A673 (cell line): ENCODE measurements around the gene IFT20. TPM values are rescaled to one million over a fixed set of nuclear protein-coding genes. Genes with fewer than 3 reads are reported as not detected.
"Not testable (repeated sequence)": the region's sequence is repeated elsewhere in the genome, so short reads cannot be mapped to it uniquely, and the experiment has no call there.

Experiments
- BruUV-seq: library from RNA; stranded (reverse); fragments of 400-500 nt; replicated peaks from 2 replicates; lab custom pipeline; 2021; lab: Mats Ljungman, UMichigan
- CTCF ChIA-PET: fragments of 300-600 bp; sonication (Branson Sonifier 250); formaldehyde crosslinking; loops from one replicate; lab custom pipeline; 2022; ENCODE audit warnings: antibody characterized with exemption; lab: Charles Lee
- POLR2A ChIA-PET: fragments of 300-600 bp; sonication (Branson Sonifier 250); formaldehyde crosslinking; loops from one replicate; lab custom pipeline; 2022; ENCODE audit warnings: antibody characterized with exemption; ENCODE audit not compliant: low non-redundant PET; lab: Charles Lee
- DNase-seq: peaks from one replicate; pipeline ENCODE4 v3.0.0-alpha.2; 2015; ENCODE audit warnings: low spot score
- H3K27ac ChIP-seq: fragments of 200-600 bp; sonication (generic); 2 replicates; pipeline ENCODE4 v1.5.1; 2016; ENCODE audit warnings: mixed run types, low read depth, mild to moderate bottlenecking, mixed read lengths, antibody characterized with exemption, low read length; ENCODE audit not compliant: poor library complexity, severe bottlenecking
- H3K27me3 ChIP-seq: fragments of 200-600 bp; sonication (generic); replicated peaks from 2 replicates; pipeline ENCODE4 v1.6.1; 2017; ENCODE audit warnings: mixed run types, low read depth, mild to moderate bottlenecking, mixed read lengths, antibody characterized with exemption, low read length; ENCODE audit not compliant: insufficient read depth, poor library complexity
- H3K36me3 ChIP-seq: fragments of 200-600 bp; sonication (generic); 2 replicates; pipeline ENCODE4 v1.6.1; 2016; ENCODE audit warnings: mixed run types, mild to moderate bottlenecking, mixed read lengths, antibody characterized with exemption, low read length; ENCODE audit not compliant: insufficient read depth, poor library complexity, severe bottlenecking
- H3K4me1 ChIP-seq: fragments of 200-600 bp; sonication (generic); 2 replicates; pipeline ENCODE4 v1.6.1; 2017; ENCODE audit warnings: mixed run types, mild to moderate bottlenecking, mixed read lengths, antibody characterized with exemption, low read length; ENCODE audit not compliant: insufficient read depth, poor library complexity, severe bottlenecking
- H3K4me3 ChIP-seq: fragments of 200-600 bp; sonication (generic); 2 replicates; pipeline ENCODE4 v1.5.1; 2016; ENCODE audit warnings: low read depth, mixed run types, mild to moderate bottlenecking, mixed read lengths, low read length; ENCODE audit not compliant: poor library complexity, severe bottlenecking
- H3K9me3 ChIP-seq: fragments of 200-600 bp; sonication (generic); 2 replicates; pipeline ENCODE4 v1.6.1; 2016; ENCODE audit warnings: mixed run types, low read depth, mild to moderate bottlenecking, mixed read lengths, antibody characterized with exemption, low read length; ENCODE audit not compliant: poor library complexity, severe bottlenecking
- EZH2 ChIP-seq: fragments of 200-600 bp; sonication (generic); IDR thresholded peaks from 2 replicates; pipeline ENCODE4 v1.6.1; 2017; ENCODE audit warnings: borderline replicate concordance, low read depth, mild to moderate bottlenecking, mixed read lengths, antibody characterized with exemption, low read length; ENCODE audit not compliant: poor library complexity, severe bottlenecking
- intact Hi-C: fragments of 100-400 bp; cut with micrococcal nuclease; formaldehyde crosslinking; loops from one replicate; pipeline ENCODE4 v1.10.0; 2022; ENCODE audit not compliant: unreplicated experiment
- total RNA-seq: library from RNA; stranded (reverse); gene quantifications from 2 replicates; pipeline ENCODE4 v1.2.3, GENCODE V29; 2021
- TF ChIP-seq, protein P1 (sequence below): fragments of 300-800, 200-600 bp; sonication (generic); conservative IDR thresholded peaks from 2 replicates; pipeline ENCODE4 v1.5.1; 2017; ENCODE audit warnings: low read depth, mild to moderate bottlenecking, antibody characterized with exemption, low read length, moderate library complexity, mixed read lengths

IFT20 gene
- total RNA-seq, 1 experiment from 2014 or later = 21.5 TPM

DNA sequence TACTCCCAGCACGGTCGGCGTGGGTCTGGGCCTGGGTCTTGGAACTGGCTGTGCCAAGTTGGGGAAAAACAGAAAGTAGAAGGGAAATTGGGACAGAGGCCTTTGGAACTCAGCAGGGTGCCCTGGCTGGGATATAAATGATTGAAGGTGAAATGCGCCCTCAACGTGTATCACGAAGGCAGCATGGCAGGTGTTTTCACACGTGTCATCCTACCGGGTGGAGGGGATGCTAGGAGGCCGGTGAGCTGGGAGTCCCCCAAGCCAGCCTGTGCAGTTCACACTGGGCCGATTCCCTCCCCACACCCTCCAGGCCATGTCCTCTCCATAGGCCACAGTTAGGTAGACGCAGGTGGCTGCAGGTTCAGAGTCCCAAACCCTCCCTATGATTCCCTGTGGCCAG is 6.2 kb upstream of the IFT20 start:
- BruUV-seq = no TSS peak
- ChIA-PET POLR2A (no interaction called here), CTCF (no interaction called here)
- no peak overlapping the region for H3K27ac ChIP-seq
- no peak overlapping the region for H3K4me3 ChIP-seq
- TF ChIP-seq, protein P1, sequence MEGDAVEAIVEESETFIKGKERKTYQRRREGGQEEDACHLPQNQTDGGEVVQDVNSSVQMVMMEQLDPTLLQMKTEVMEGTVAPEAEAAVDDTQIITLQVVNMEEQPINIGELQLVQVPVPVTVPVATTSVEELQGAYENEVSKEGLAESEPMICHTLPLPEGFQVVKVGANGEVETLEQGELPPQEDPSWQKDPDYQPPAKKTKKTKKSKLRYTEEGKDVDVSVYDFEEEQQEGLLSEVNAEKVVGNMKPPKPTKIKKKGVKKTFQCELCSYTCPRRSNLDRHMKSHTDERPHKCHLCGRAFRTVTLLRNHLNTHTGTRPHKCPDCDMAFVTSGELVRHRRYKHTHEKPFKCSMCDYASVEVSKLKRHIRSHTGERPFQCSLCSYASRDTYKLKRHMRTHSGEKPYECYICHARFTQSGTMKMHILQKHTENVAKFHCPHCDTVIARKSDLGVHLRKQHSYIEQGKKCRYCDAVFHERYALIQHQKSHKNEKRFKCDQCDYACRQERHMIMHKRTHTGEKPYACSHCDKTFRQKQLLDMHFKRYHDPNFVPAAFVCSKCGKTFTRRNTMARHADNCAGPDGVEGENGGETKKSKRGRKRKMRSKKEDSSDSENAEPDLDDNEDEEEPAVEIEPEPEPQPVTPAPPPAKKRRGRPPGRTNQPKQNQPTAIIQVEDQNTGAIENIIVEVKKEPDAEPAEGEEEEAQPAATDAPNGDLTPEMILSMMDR = no peak
- TF ChIP-seq EZH2 = no peak
- intact Hi-C loops = no loop called here
- DNase-seq = no peak
- H3K27me3 ChIP-seq = no peaks in the 10 kb centered on the region
- no peaks in the 10 kb centered on the region for H3K9me3 ChIP-seq
- H3K36me3 ChIP-seq = peaks cover 42% of the 10 kb centered on the region
- H3K4me1 ChIP-seq = peaks cover 4% of the 10 kb centered on the region

DNA sequence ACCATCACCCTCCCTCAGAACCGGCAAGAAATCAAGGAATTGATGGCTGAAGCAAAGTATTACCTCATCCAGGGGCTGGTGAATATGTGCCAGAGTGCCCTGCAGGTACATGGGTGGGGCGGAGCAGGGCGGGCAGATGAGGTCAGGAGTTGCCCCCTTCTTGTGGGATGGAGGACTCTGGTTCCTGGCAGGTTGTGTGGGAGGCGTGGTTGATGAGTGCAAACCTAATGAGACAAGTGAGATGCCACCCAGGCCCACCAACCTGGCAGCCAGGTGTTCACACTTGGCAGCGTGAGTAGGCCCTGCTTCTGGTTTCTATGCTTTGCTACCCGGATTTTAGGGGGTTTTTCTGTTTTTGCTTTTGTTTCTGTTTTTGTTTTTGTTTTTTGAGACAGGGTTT is 5.1 kb upstream of the IFT20 start:
- TF ChIP-seq, protein P1 = no peak
- TF ChIP-seq EZH2 = no peak
- no peak for DNase-seq
- peaks cover 33% of the 10 kb centered on the region for H3K36me3 ChIP-seq
- no peak overlapping the region for H3K4me3 ChIP-seq
- peaks cover 6% of the 10 kb centered on the region for H3K4me1 ChIP-seq
- H3K27ac ChIP-seq = no peak overlapping the region
- H3K9me3 ChIP-seq = no peaks in the 10 kb centered on the region
- no peaks in the 10 kb centered on the region for H3K27me3 ChIP-seq
- POLR2A ChIA-PET = no interaction called here
- intact Hi-C loops = no loop called here
- CTCF ChIA-PET = no interaction called here
- BruUV-seq = no TSS peak

DNA sequence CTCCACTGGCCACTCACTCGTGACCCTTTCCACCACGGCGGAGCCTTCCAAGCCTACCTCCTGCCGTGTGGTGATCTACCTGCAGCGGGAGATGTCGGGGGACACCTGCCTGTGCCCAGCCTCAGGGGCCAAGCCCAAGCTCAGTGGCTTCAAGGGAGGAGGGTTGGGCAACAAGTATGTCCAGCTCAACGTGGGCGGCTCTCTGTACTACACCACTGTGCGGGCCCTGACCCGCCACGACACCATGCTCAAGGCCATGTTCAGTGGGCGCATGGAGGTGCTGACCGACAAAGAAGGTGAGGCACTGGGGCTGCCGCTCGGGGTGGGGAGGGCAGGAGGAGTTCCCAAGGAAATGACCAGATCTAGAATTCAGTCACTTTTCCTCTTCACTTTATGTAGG is 4.2 kb upstream of the IFT20 start:
- H3K4me1 ChIP-seq = peaks cover 7% of the 10 kb centered on the region
- no peaks in the 10 kb centered on the region for H3K27me3 ChIP-seq
- H3K4me3 ChIP-seq = no peak overlapping the region
- H3K27ac ChIP-seq = no peak overlapping the region
- intact Hi-C loops = no loop called here
- no TSS peak for BruUV-seq
- ChIA-PET POLR2A (no interaction called here), CTCF (no interaction called here)
- no peak for DNase-seq
- no peak for TF ChIP-seq EZH2
- no peaks in the 10 kb centered on the region for H3K9me3 ChIP-seq
- peaks cover 29% of the 10 kb centered on the region for H3K36me3 ChIP-seq

DNA sequence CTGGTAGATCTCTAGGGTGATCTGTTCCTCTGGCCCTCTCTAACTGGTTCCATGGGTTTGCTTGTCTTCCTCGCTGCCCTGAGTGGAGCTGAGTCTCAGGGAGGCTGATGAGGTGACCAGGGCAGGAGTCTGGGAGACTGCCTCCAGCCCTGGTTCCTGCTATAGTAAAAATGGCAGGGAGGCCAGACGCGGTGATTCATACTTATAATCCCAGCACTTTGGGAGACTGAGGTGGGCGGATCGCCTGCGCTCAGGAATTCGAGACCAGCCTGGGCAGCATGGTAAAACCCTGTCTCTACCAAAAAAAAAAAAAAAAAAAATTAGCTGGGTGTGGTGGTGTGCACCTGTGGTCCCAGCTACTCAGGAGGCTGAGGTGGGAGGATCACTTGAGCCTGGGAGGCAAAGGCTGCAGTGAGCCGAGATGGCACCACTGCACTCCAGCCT is 3.5 kb upstream of the IFT20 start:
- DNase-seq, H3K4me3 ChIP-seq, H3K27ac ChIP-seq, BruUV-seq, H3K9me3 ChIP-seq, POLR2A ChIA-PET, H3K27me3 ChIP-seq, intact Hi-C loops: not testable (repeated sequence)
- CTCF ChIA-PET = interaction anchor here (0.5 kb wide), 1 partner anchor 207 kb away, joined by 6 read pairs; no protein-coding TSS in a partner anchor
- peaks cover 11% of the 10 kb centered on the region for H3K4me1 ChIP-seq
- peaks cover 25% of the 10 kb centered on the region for H3K36me3 ChIP-seq
